Measurements from ENCODE around the gene TXNDC17. TPM values are rescaled to one million over a fixed set of nuclear protein-coding genes. Genes with fewer than 3 reads are reported as not detected.

The TXNDC17 gene
- total and polyA plus RNA-seq, 2 of the 8 experiments (the other 6 are each of a cell fraction or from before 2014, with no cell fraction given), result 182 to 410 TPM

DNA sequence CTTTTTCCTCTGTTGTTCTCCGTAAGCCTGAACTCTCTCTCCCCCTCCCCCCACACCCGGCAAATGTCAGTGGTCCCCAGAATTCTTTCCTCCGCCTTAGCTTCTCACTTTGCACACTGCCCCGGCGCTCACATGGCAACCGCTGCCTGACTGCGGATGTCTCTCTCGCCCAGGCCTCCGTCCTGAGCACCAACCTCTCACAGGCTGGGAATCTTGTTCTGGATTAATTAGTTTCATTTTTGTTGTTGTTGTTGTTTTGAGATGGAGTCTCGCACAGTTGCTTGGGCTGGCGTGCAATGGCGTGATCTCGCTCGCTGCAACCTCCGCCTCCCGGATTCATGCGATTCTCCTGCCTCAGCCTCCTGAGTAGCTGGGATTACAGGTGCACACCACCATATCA lies 27.4 kb downstream of the TXNDC17 start:
- no peak overlapping the region for H3K27ac ChIP-seq (ENCODE audit: low read depth, low read length)
- H3K56ac ChIP-seq (replicated peaks; ENCODE audit: insufficient read length, low read depth, low read length), result no peak overlapping the region
- no peak overlapping the region for H3K4me2 ChIP-seq (ENCODE audit: insufficient read depth in 1 of 2, low read depth in 2 of 2, low read length in 2 of 2)
- FAIRE-seq (no peak), DNase-seq (ENCODE audit: low read depth in 1 of 2, low spot score in 2 of 2) (no peak)
- H3K23ac ChIP-seq (ENCODE audit: insufficient read length), result no peak overlapping the region
- H4K91ac ChIP-seq (replicated peaks; ENCODE audit: insufficient read length, low read length), result no peak overlapping the region
- H2BK120ac ChIP-seq (replicated peaks; ENCODE audit: low read depth, low read length), result no peak overlapping the region
- H3K9ac ChIP-seq (replicated peaks in 1 of 4; ENCODE audit: extremely low read depth in 1 of 4, low read depth in 3 of 4, low read length in 3 of 4), result no peak overlapping the region
- no peaks in the 10 kb centered on the region for H3K79me2 ChIP-seq (ENCODE audit: control insufficient read depth in 1 of 2, insufficient read depth in 2 of 2, low read length in 2 of 2)
- 95% methylated on average over 15 of the region's 17 CpGs; no CpG with 5 or more reads in 1 of the 2 experiments for WGBS, 2 experiments (ENCODE audit: extremely low coverage in 1 of 2, insufficient coverage in 1 of 2, insufficient read length in 1 of 2, insufficient replicate concordance in 2 of 2, low coverage in 1 of 2, low lambda C conversion rate in 2 of 2, missing lambda C conversion rate in 1 of 2)
- no peak overlapping the region for H4K5ac ChIP-seq (ENCODE audit: insufficient read length, low read depth, low read length)
- H3K4me3 ChIP-seq (ENCODE audit: extremely low read depth in 1 of 4, insufficient read depth in 2 of 4, low read depth in 3 of 4, low read length in 4 of 4), result no peak overlapping the region
- no peak overlapping the region for H3K4ac ChIP-seq (replicated peaks; ENCODE audit: insufficient read length, low read depth, low read length)
- no peak overlapping the region for H2BK5ac ChIP-seq (ENCODE audit: low read depth, low read length)
- H2AFZ ChIP-seq (ENCODE audit: low read length), result no peak overlapping the region
- peaks cover 0 to 2% of the 10 kb centered on the region in 2 experiments for H4K20me1 ChIP-seq (replicated peaks in 1 of 2; ENCODE audit: control insufficient read depth in 1 of 2, insufficient read depth in 2 of 2, low read length in 2 of 2)
- no peak overlapping the region for H4K8ac ChIP-seq (ENCODE audit: extremely low read depth, insufficient read depth, low read length)
- H3K4me1 ChIP-seq (replicated peaks in 1 of 4; ENCODE audit: control insufficient read depth in 3 of 4, insufficient read depth in 4 of 4, low read length in 3 of 4), result peaks cover 0 to 2% (median 1%) of the 10 kb centered on the region in 4 experiments; a peak in 1 of 7 replicates
- peaks cover 0 to 6% (median 4%) of the 10 kb centered on the region in 4 experiments; a peak in 2 of 7 replicates for H3K27me3 ChIP-seq (replicated peaks in 1 of 4; ENCODE audit: control insufficient read depth in 3 of 4, extremely low read depth in 1 of 4, insufficient read depth in 3 of 4, low read length in 3 of 4)
- no peaks in the 10 kb centered on the region for H3K79me1 ChIP-seq (ENCODE audit: low read depth, low read length)
- H2BK12ac ChIP-seq (ENCODE audit: low read depth, low read length), result no peak overlapping the region
- no peaks in the 10 kb centered on the region for H3K23me2 ChIP-seq (ENCODE audit: low read depth, low read length)
- H2BK15ac ChIP-seq (ENCODE audit: low read length), result no peak overlapping the region
- ChIA-PET POLR2A (ENCODE audit: partially characterized antibody) (interaction anchor here (1.4 kb wide), 1 partner anchor 29 kb away, joined by 4 read pairs; a partner anchor contains a TSS), CTCF (ENCODE audit: partially characterized antibody) (interaction anchor here (1.0 to 4.8 kb wide), 7 partner anchors 34 to 354 kb away, joined by 3 to 41 read pairs (median 5); partner anchors contain the start of gene SLC13A5)
- H3K36me3 ChIP-seq (ENCODE audit: control insufficient read depth in 2 of 4, insufficient read depth in 4 of 4, low read length in 3 of 4), result no peaks in the 10 kb centered on the region
- no peak overlapping the region for H2BK20ac ChIP-seq (ENCODE audit: low read length)
- H3K18ac ChIP-seq (ENCODE audit: extremely low read depth, low read length), result no peak overlapping the region
- H3K14ac ChIP-seq (ENCODE audit: insufficient read length), result no peak overlapping the region
- no peaks in the 10 kb centered on the region for H3K9me3 ChIP-seq (ENCODE audit: insufficient read depth in 2 of 2, low read depth in 1 of 2, low read length in 1 of 2)
- no peak overlapping the region for H2AK5ac ChIP-seq (ENCODE audit: low read depth, low read length)
- TF ChIP-seq NRF1 (IDR thresholded peaks at IDR 0.05; ENCODE audit: low read depth, low read length), result no peak
- TF ChIP-seq SP2 (IDR thresholded peaks at IDR 0.05; ENCODE audit: low read length), result no peak
- no peak for TF ChIP-seq HDAC6 (IDR thresholded peaks at IDR 0.05; ENCODE audit: low read depth, low read length)
- no peak for TF ChIP-seq TCF12 (IDR thresholded peaks at IDR 0.05; ENCODE audit: low read depth, low read length)
- TF ChIP-seq CHD1 (IDR thresholded peaks at IDR 0.05; ENCODE audit: low read depth, low read length), result no peak
- no peak for TF ChIP-seq TAF7 (optimal IDR thresholded peaks at IDR 0.05; ENCODE audit: borderline replicate concordance, low read depth, low read length)
- no peak for TF ChIP-seq GTF2F1 (IDR thresholded peaks at IDR 0.05; ENCODE audit: borderline replicate concordance, low read depth, low read length)
- no peak for TF ChIP-seq POU5F1 (IDR thresholded peaks at IDR 0.05; ENCODE audit: low read depth, low read length)
- no peak for TF ChIP-seq EZH2 (IDR thresholded peaks at IDR 0.05; ENCODE audit: low read depth, low read length, severe bottlenecking)
- no peak for TF ChIP-seq EP300 (IDR thresholded peaks at IDR 0.05; ENCODE audit: borderline replicate concordance in 1 of 2, low read depth in 2 of 2, low read length in 2 of 2)
- no peak for TF ChIP-seq CREB1 (IDR thresholded peaks at IDR 0.05)
- TF ChIP-seq SIN3A (conservative IDR thresholded peaks at IDR 0.05 in 1 of 2, IDR thresholded peaks at IDR 0.05 in 1 of 2; ENCODE audit: low read depth in 1 of 2, low read length in 2 of 2), result no peak
- no peak for TF ChIP-seq SRF (IDR thresholded peaks at IDR 0.05; ENCODE audit: low read depth, low read length)
- TF ChIP-seq SAP30 (IDR thresholded peaks at IDR 0.05; ENCODE audit: insufficient read depth, insufficient replicate concordance, low read length), result no peak
